Glomerular visceral epithelial cell (primary cell): ENCODE data around the gene PKLR.

ENCODE experiments used
- DNase-seq: peaks from one replicate; pipeline ENCODE4 v3.0.0-alpha.2; 2016; ENCODE audit errors: extremely low spot score

PKLR gene

GRCh38 chr1:155285063-155285462, 16.2 kb downstream of the PKLR start:
- DNase-seq, result no peak

GRCh38 chr1:155284476-155284875, 16.8 kb downstream of the PKLR start:
- no peak for DNase-seq

- DNase-seq, result no peak
These were observed 18.6 kb downstream of the PKLR start for GRCh38 chr1:155282488-155283091.

- no peak for DNase-seq
These were observed 22.0 kb downstream of the PKLR start for GRCh38 chr1:155279268-155279667.

GRCh38 chr1:155278689-155279160, 22.5 kb downstream of the PKLR start:
- DNase-seq, result no peak

- peak; percentile 66 for DNase-seq
These were observed 23.1 kb downstream of the PKLR start for GRCh38 chr1:155277902-155278688.

- DNase-seq, result peak; percentile 97
These were observed 24.0 kb downstream of the PKLR start, which contains the start of gene HCN3 for GRCh38 chr1:155277070-155277901. Gene HCN3 (plus strand): TSS chr1:155277463. CDS start chr1:155277591, 128 bp downstream.

GRCh38 chr1:155273343-155274245, 27.6 kb downstream of the PKLR start, which contains the start of gene CLK2:
Gene CLK2 (minus strand): TSS chr1:155273504. CDS start chr1:155270977, 2,527 bp downstream.
- DNase-seq, result peak; percentile 98

GRCh38 chr1:155272466-155273342, 28.5 kb downstream of the PKLR start:
- DNase-seq, result peak; percentile 62

GRCh38 chr1:155269381-155269780, 31.9 kb downstream of the PKLR start:
- DNase-seq, result no peak

- no peak for DNase-seq
These were observed 32.6 kb downstream of the PKLR start for GRCh38 chr1:155268630-155269029.

GRCh38 chr1:155267373-155267772, 33.9 kb downstream of the PKLR start:
- DNase-seq, result no peak

- no peak for DNase-seq
These were observed 34.7 kb downstream of the PKLR start for GRCh38 chr1:155266553-155266952.

GRCh38 chr1:155263067-155263466, 38.2 kb downstream of the PKLR start:
- no peak for DNase-seq

GRCh38 chr1:155261852-155262673, 39.2 kb downstream of the PKLR start, which contains the start of gene SCAMP3:
Gene SCAMP3 (minus strand): TSS chr1:155262360. CDS start chr1:155262151, 209 bp downstream.
- peak; percentile 98 for DNase-seq

GRCh38 chr1:155261493-155261851, 39.8 kb downstream of the PKLR start:
- DNase-seq, result no peak

- no peak for DNase-seq
These were observed 41.0 kb downstream of the PKLR start for GRCh38 chr1:155260276-155260675.

- no peak for DNase-seq
These were observed 45.0 kb downstream of the PKLR start for GRCh38 chr1:155256058-155256852.
